CD14-positive monocyte (primary cell): ENCODE results near the gene JMJD1C. TPM values are rescaled to one million over a fixed set of nuclear protein-coding genes. Genes with fewer than 3 reads are reported as not detected.

ENCODE experiments used
- DNase-seq, 3 donors: peaks; one replicate each; pipeline ENCODE4 v3.0.0-alpha.2; 2011 to 2022
- H2AFZ ChIP-seq: 2 replicates; pipeline ENCODE4 v1.6.0; 2012; ENCODE audit warnings: mild to moderate bottlenecking, low read depth, low read length, inconsistent platforms; ENCODE audit not compliant: insufficient read depth, poor library complexity, severe bottlenecking
- H3K27ac ChIP-seq, 2 donors: 1 replicate in 1 of 2; 2 replicates in 1 of 2; pipeline ENCODE4 v1.5.1; 2012 to 2013; ENCODE audit warnings: low read length in 2 of 2, control low read depth in 1 of 2, inconsistent platforms in 1 of 2, low read depth in 1 of 2, mild to moderate bottlenecking in 1 of 2
- H3K27me3 ChIP-seq, 2 donors: one replicate each; pipeline versions ENCODE4 v1.6.0 to v1.6.1; 2011 to 2013; ENCODE audit warnings: low read length in 2 of 2; ENCODE audit not compliant: control insufficient read depth in 2 of 2, insufficient read depth in 2 of 2
- H3K36me3 ChIP-seq, 2 donors: replicated peaks in 1 of 2; 1 replicate in 1 of 2; 2 replicates in 1 of 2; pipeline versions ENCODE4 v1.5.1 to v1.6.1; 2012 to 2013; ENCODE audit warnings: low read length in 2 of 2, control low read depth in 1 of 2, inconsistent platforms in 1 of 2, mild to moderate bottlenecking in 1 of 2; ENCODE audit not compliant: insufficient read depth in 2 of 2, control insufficient read depth in 1 of 2
- H3K4me1 ChIP-seq, 2 donors: 1 replicate in 1 of 2; 2 replicates in 1 of 2; pipeline versions ENCODE4 v1.5.1 to v1.6.1; 2012 to 2013; ENCODE audit warnings: low read length in 2 of 2, control low read depth in 1 of 2, inconsistent platforms in 1 of 2, mild to moderate bottlenecking in 1 of 2, moderate library complexity in 1 of 2; ENCODE audit not compliant: insufficient read depth in 2 of 2, control insufficient read depth in 1 of 2
- H3K4me2 ChIP-seq: replicated peaks from 2 replicates; pipeline ENCODE3; 2012; ENCODE audit warnings: low read length, moderate library complexity, mild to moderate bottlenecking; ENCODE audit not compliant: poor library complexity, severe bottlenecking; ENCODE audit errors: extremely low read depth
- H3K4me3 ChIP-seq, 3 experiments: fragments of 200-600 bp in 1 of 3; sonication (generic) in 1 of 3; replicated peaks in 1 of 3; 1 replicate in 2 of 3; 2 replicates in 1 of 3; pipeline ENCODE4 v1.5.1; 2011 to 2013; ENCODE audit warnings: low read length in 3 of 3, mild to moderate bottlenecking in 3 of 3, control low read depth in 2 of 3, low read depth in 2 of 3, inconsistent platforms in 1 of 3, moderate library complexity in 1 of 3
- H3K79me2 ChIP-seq: 2 replicates; pipeline ENCODE4 v1.6.0; 2012; ENCODE audit warnings: mild to moderate bottlenecking, control low read depth, inconsistent platforms, low read length, moderate library complexity; ENCODE audit not compliant: insufficient read depth
- H3K9ac ChIP-seq: 2 replicates; pipeline ENCODE4 v1.6.0; 2017; ENCODE audit warnings: low read length, mild to moderate bottlenecking; ENCODE audit not compliant: insufficient read depth, poor library complexity, severe bottlenecking
- H3K9me3 ChIP-seq, 2 donors: replicated peaks in 1 of 2; 1 replicate in 1 of 2; 2 replicates in 1 of 2; pipeline versions ENCODE4 v1.5.1 to v1.6.1; 2012 to 2013; ENCODE audit warnings: low read length in 2 of 2, control low read depth in 1 of 2; ENCODE audit not compliant: control insufficient read depth in 1 of 2, insufficient read depth in 1 of 2
- H4K20me1 ChIP-seq: 2 replicates; pipeline ENCODE4 v1.6.0; 2012; ENCODE audit warnings: mild to moderate bottlenecking, low read length, control low read depth, moderate library complexity; ENCODE audit not compliant: insufficient read depth
- H3K27ac Mint-ChIP-seq, 7 donors: one replicate each; pipeline ENCODE4 v1.8.0; 2020; ENCODE audit warnings: mild to moderate bottlenecking in 7 of 7, mixed read lengths in 7 of 7, moderate library complexity in 6 of 7, inconsistent platforms in 2 of 7
- H3K27me3 Mint-ChIP-seq, 3 donors: one replicate each; pipeline ENCODE4 v1.8.0; 2021 to 2022; ENCODE audit warnings: low read depth in 3 of 3, mild to moderate bottlenecking in 3 of 3, mixed read lengths in 3 of 3, moderate library complexity in 3 of 3, inconsistent platforms in 1 of 3
- H3K36me3 Mint-ChIP-seq, 2 donors: one replicate each; pipeline ENCODE4 v1.8.0; 2020; ENCODE audit warnings: mixed read lengths in 2 of 2, inconsistent platforms in 1 of 2, mild to moderate bottlenecking in 1 of 2
- H3K4me1 Mint-ChIP-seq: one replicate; pipeline ENCODE4 v1.8.0; 2020; ENCODE audit warnings: mild to moderate bottlenecking, mixed read lengths
- H3K4me3 Mint-ChIP-seq, 2 donors: one replicate each; pipeline ENCODE4 v1.8.0; 2020; ENCODE audit warnings: mild to moderate bottlenecking in 2 of 2, mixed read lengths in 2 of 2, moderate library complexity in 1 of 2
- H3K9me3 Mint-ChIP-seq, 7 donors: one replicate each; pipeline ENCODE4 v1.8.0; 2020 to 2022; ENCODE audit warnings: mixed read lengths in 7 of 7, mild to moderate bottlenecking in 6 of 7, moderate library complexity in 6 of 7, inconsistent platforms in 2 of 7
- CTCF ChIP-seq: fragments of 200-600 bp; IDR thresholded peaks from one replicate; pipeline ENCODE4 v1.8.0; 2022; ENCODE audit warnings: antibody characterized with exemption, mild to moderate bottlenecking
- WGBS: methylation state at CpG from one replicate; pipeline ENCODE4 v1.1.5; 2013; ENCODE audit warnings: missing lambda C conversion rate; ENCODE audit not compliant: insufficient coverage; 5-methylcytosine and 5-hydroxymethylcytosine counted together
- intact Hi-C, 2 donors: fragments of 100-400 bp; cut with micrococcal nuclease; formaldehyde crosslinking; loops; one replicate each; pipeline versions ENCODE4 v1.15.0 to v1.15.1; 2023
- polyA plus RNA-seq, 3 donors: library from polyadenylated mRNA; depleted of rRNA in 1 of 3; unstranded in 2 of 3; stranded (reverse) in 1 of 3; fragments of 300-500 nt in 2 of 3; fragments of >200 nt in 1 of 3; fragmentation: Illumina TruSeq in 2 of 3; gene quantifications; 1 replicate in 2 of 3; 2 replicates in 1 of 3; pipeline ENCODE4 v1.2.3, GENCODE V29; 2012 to 2021

The JMJD1C gene
- polyA plus RNA-seq, 3 donors = 27.8 to 84.8 (median 46.5) TPM

GRCh38 chr10:63384001-63384400 lies 81.8 kb downstream of the JMJD1C start:
- Histone ChIP-seq H3K27me3 (peaks cover 0 to 6% of the 10 kb centered on the region in 2 donors), H3K4me2 (no peak overlapping the region), H3K9ac (no peak overlapping the region), H3K4me1 (peaks cover 10 to 13% of the 10 kb centered on the region in 2 donors), H3K36me3 (no peaks in the 10 kb centered on the region), H3K27ac (no peak overlapping the region), H2AFZ (no peak overlapping the region), H3K4me3 (no peak overlapping the region), H4K20me1 (peaks cover 55% of the 10 kb centered on the region), H3K79me2 (peaks cover 56% of the 10 kb centered on the region), H3K9me3 (no peaks in the 10 kb centered on the region)
- intact Hi-C loops = no loop called here
- peaks cover 10 to 19% (median 11%) of the 10 kb centered on the region in 3 donors for H3K27me3 Mint-ChIP-seq
- no peak for DNase-seq
- H3K4me3 Mint-ChIP-seq = no peak overlapping the region
- WGBS = 100% methylated on average over 1 of the region's 1 CpG
- no peak overlapping the region for H3K27ac Mint-ChIP-seq
- TF ChIP-seq CTCF = no peak
- H3K36me3 Mint-ChIP-seq = peaks cover 4 to 21% of the 10 kb centered on the region in 2 donors
- H3K4me1 Mint-ChIP-seq = peaks cover 21% of the 10 kb centered on the region
- no peaks in the 10 kb centered on the region for H3K9me3 Mint-ChIP-seq

- peaks cover 10 to 17% (median 11%) of the 10 kb centered on the region in 3 donors for H3K27me3 Mint-ChIP-seq
- intact Hi-C loops = no loop called here
- H3K27ac Mint-ChIP-seq = no peak overlapping the region
Measured at GRCh38 chr10:63383141-63383540, 82.6 kb downstream of the JMJD1C start.

More at GRCh38 chr10:63383141-63383540, 82.6 kb downstream of the JMJD1C start:
- no peak for TF ChIP-seq CTCF
- WGBS = no CpG with 5 or more reads among the region's 1 CpG
- no peak overlapping the region for H3K4me2 ChIP-seq
- no peaks in the 10 kb centered on the region for H3K36me3 ChIP-seq
- no peak overlapping the region for H3K27ac ChIP-seq
- DNase-seq = no peak
- no peak overlapping the region for H3K4me3 ChIP-seq
- peaks cover 12% of the 10 kb centered on the region for H3K4me1 Mint-ChIP-seq
- no peak overlapping the region for H3K4me3 Mint-ChIP-seq
- no peaks in the 10 kb centered on the region for H3K9me3 Mint-ChIP-seq
- H2AFZ ChIP-seq = no peak overlapping the region
- H3K79me2 ChIP-seq = peaks cover 51% of the 10 kb centered on the region
- H3K27me3 ChIP-seq = peaks cover 0 to 6% of the 10 kb centered on the region in 2 donors
- H3K36me3 Mint-ChIP-seq = peaks cover 4 to 21% of the 10 kb centered on the region in 2 donors
- H3K9me3 ChIP-seq = no peaks in the 10 kb centered on the region
- peaks cover 53% of the 10 kb centered on the region for H4K20me1 ChIP-seq
- H3K9ac ChIP-seq = no peak overlapping the region
- H3K4me1 ChIP-seq = peaks cover 3 to 4% of the 10 kb centered on the region in 2 donors
